ENCODE measurements around the gene SPATC1L. TPM values are rescaled to one million over a fixed set of nuclear protein-coding genes. Genes with fewer than 3 reads are reported as not detected.

The SPATC1L gene
- total and polyA plus RNA-seq, 2 donors (not counting 1 experiment from before 2014, with no cell fraction given), result 11.4 to 15.4 TPM

- Histone ChIP-seq H3K79me2 (ENCODE audit: control insufficient read depth, insufficient read depth, low read length) (no peaks in the 10 kb centered on the region), H4K20me1 (ENCODE audit: control insufficient read depth, insufficient read depth, low read length, poor library complexity, severe bottlenecking) (no peaks in the 10 kb centered on the region), H3K4me1 (ENCODE audit: control insufficient read depth in 2 of 2, insufficient read depth in 2 of 2, low read length in 2 of 2) (no peaks in the 10 kb centered on the region), H3K9ac (ENCODE audit: low read length) (no peak overlapping the region), H3K4me3 (ENCODE audit: control extremely low read depth in 1 of 5, extremely low read depth in 1 of 5, insufficient read depth in 1 of 5, low read depth in 2 of 5, low read length in 4 of 5) (no peak overlapping the region), H2AFZ (ENCODE audit: insufficient read depth, low read depth, low read length, poor library complexity, severe bottlenecking) (no peak overlapping the region), H3K27me3 (replicated peaks in 1 of 4; ENCODE audit: control extremely low read depth in 1 of 4, control insufficient read depth in 3 of 4, insufficient read depth in 4 of 4, low read length in 3 of 4) (no peaks in the 10 kb centered on the region), H3K4me2 (replicated peaks; ENCODE audit: low read depth, low read length, poor library complexity, severe bottlenecking) (no peak overlapping the region), H3K9me3 (ENCODE audit: control extremely low read depth in 1 of 3, control insufficient read depth in 2 of 3, insufficient read depth in 1 of 3, low read length in 2 of 3) (no peaks in the 10 kb centered on the region), H3K27ac (ENCODE audit: low read length in 2 of 2) (no peak overlapping the region), H3K36me3 (replicated peaks in 1 of 2; ENCODE audit: control extremely low read depth in 1 of 2, control insufficient read depth in 1 of 2, extremely low read depth in 1 of 2, insufficient read depth in 2 of 2, low read length in 1 of 2) (no peaks in the 10 kb centered on the region)
- H3K27ac Mint-ChIP-seq, result no peak overlapping the region
- no peaks in the 10 kb centered on the region for H3K4me1 Mint-ChIP-seq
- ChIA-PET POLR2A (no interaction called here), CTCF (no interaction called here)
- no peaks in the 10 kb centered on the region for H3K27me3 Mint-ChIP-seq
- intact Hi-C loops (cut with micrococcal nuclease), result no loop called here
- WGBS (ENCODE audit: insufficient coverage), result 96% methylated on average over 18 of the region's 18 CpGs
- ATAC-seq (ENCODE audit: low read depth), result no peak
- no peaks in the 10 kb centered on the region for H3K9me3 Mint-ChIP-seq (ENCODE audit: insufficient read depth)
- no peak for DNase-seq
- no peak overlapping the region for H3K4me3 Mint-ChIP-seq
- TF ChIP-seq CTCF (IDR thresholded peaks at IDR 0.05) (no peak), EZH2 (IDR thresholded peaks at IDR 0.05; ENCODE audit: borderline replicate concordance, insufficient read depth, low read depth, low read length, poor library complexity, severe bottlenecking) (no peak)
These were observed 28.6 kb upstream of the SPATC1L start for GRCh38 chr21:46212721-46213484.

Measured in B cell (primary cell).